K562 treated with DMSO at 1 percent for 4 hours (cell line): ENCODE data around the gene RNF168. TPM values are rescaled to one million over a fixed set of nuclear protein-coding genes. Genes with fewer than 3 reads are reported as not detected.

Source experiments
- total RNA-seq: library from RNA; unstranded; fragments of 300-600 nt; gene quantifications from 2 replicates; pipeline ENCODE4 v1.2.3, GENCODE V29; 2022; ENCODE audit not compliant: insufficient read depth

Gene RNF168, protein sequence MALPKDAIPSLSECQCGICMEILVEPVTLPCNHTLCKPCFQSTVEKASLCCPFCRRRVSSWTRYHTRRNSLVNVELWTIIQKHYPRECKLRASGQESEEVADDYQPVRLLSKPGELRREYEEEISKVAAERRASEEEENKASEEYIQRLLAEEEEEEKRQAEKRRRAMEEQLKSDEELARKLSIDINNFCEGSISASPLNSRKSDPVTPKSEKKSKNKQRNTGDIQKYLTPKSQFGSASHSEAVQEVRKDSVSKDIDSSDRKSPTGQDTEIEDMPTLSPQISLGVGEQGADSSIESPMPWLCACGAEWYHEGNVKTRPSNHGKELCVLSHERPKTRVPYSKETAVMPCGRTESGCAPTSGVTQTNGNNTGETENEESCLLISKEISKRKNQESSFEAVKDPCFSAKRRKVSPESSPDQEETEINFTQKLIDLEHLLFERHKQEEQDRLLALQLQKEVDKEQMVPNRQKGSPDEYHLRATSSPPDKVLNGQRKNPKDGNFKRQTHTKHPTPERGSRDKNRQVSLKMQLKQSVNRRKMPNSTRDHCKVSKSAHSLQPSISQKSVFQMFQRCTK
- 11.7 and 14.9 TPM in 2 replicates for total RNA-seq

DNA sequence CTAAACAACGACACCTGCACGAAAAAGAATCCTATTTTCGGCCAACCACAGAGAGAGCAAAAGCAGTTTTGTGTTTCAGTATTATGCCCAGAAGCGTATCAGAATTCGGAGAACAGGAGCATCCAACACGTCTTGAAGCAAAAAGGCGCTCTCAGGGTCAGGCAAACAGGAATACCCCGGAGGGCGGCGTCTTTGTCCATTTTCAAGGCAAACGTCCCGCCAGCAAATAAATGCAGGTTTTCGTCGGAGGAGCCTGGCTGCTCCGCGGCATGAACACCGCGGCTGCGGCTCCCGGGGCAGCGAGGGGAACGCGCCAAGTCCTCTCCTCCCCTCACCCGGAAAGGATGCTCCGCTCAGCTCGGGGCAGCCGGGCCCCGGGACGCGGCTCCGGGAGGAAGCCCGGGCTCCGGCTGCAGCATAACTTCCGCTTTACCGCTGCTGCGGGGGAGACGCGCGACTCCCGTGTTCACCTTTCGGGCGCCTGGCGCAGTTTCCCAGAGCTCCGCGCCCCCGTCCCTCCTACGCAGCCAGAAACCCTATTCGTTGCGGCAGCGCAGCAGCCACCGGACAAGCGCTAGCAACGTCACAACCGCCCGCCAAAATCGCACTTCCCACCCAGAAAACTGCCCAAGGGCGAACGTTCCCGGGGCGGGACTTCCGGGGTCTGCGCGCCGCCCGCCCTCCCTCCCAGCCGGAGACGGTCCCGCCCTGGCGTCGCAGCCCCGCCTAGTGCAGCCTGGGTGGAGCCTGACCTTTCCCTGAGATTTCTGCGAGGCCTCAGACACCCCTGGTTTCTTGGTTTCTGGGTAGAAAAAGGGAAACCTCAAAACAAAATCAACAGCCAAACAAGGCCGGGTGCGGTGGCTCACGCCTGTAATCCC lies at the start of gene RNF168:
Gene RNF168 (minus strand): TSS at position 573 of the 881 bp plus-strand sequence. CDS start 595 bp downstream, outside the sequence.

DNA sequence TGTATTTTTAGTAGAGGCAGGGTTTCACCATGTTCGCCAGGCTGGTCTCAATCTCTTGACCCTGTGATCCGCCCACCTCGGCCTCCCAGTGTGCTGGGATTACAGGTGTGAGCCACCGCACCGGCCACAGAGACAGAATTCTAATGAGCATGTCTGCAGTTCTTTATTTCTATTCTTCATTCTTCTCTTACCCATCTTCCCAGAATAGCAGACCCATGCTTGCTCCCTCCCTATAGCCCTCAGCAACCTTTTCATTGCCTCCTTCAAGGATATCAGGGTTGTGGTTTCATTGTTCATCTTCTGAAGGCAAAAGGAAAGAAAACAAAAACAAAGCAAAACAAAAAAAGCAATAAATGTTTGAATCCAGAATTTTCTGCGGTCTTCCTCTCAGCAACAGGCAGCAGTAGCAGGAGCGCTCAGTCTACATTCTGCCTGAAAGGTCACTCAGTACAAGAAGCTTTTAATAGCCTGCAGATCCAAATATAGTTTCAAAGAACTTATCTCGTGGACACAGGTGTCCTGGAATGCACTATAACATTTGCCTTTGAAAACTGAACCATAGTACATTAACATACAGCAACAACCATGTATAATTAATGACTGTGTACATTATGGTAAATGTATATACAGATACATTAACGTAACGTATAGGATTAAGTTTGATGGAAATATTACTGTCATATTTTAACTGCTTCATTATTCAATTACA lies 11.5 kb upstream of the RNF168 start, which contains the start of gene SMCO1:
Gene SMCO1 (minus strand): TSS at position 434 of the 709 bp plus-strand sequence. CDS start 137 bp downstream, at position 297.

DNA sequence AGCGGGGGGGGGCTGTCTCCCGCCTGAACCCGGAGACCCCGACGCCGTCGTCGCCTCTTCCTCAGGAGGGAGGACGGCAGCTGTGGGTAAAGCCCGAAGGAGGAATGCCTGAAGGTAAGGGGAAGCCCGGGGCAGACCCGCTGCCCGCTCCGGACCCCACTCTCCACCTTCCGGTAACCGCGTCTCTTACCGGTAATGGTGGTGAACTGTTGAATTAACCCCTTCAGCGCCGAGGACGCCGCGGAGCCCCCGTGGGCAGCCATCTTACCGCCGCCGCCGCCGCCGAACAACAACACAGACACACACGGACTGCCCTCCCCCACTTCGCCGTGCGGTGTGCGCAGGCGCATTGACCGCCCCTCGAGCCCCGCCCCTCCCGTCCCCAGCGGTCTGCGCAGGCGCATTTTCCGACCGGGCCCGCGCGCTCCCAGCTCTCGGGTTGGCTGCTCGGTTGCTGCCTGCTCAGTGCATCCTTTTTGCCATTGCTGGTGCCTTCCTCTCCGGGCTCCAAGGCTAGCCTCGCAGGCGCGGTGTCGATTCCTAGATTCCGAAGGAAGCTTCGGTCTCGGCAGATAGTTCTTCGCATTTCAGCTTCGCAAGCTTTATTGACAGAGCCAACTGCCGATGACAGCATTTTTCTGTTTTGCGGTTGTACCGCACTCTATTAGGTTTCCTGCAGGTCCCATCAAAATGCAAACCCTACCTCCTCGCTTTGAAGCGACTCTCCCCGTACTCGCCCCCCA lies 71.3 kb downstream of the RNF168 start, which contains the start of gene UBXN7:
Gene UBXN7 (minus strand): TSS at position 291 of the 743 bp plus-strand sequence. CDS start 28 bp downstream, at position 263.

Other genes with a start within 250 kb of the RNF168 start
- 32.3 and 38.4 TPM in 2 replicates for gene PCYT1A, start 216.0 kb downstream of the RNF168 start, total RNA-seq
- gene DYNLT2B, start 185.5 kb downstream of the RNF168 start, total RNA-seq, result 6.1 and 17.6 TPM in 2 replicates
- 9.5 and 12.8 TPM in 2 replicates for gene TM4SF19, start 165.4 kb downstream of the RNF168 start, total RNA-seq
- 9.9 and 13.4 TPM in 2 replicates for gene UBXN7, start 71.3 kb downstream of the RNF168 start, total RNA-seq
- not detected in 2 replicates for gene SMCO1, start 11.6 kb upstream of the RNF168 start, total RNA-seq
- 14.4 and 17.7 TPM in 2 replicates for gene WDR53, start 64.8 kb upstream of the RNF168 start, total RNA-seq
- 8.4 and 11.7 TPM in 2 replicates for gene FBXO45, start 64.9 kb upstream of the RNF168 start, total RNA-seq
- 5.8 and 6.9 TPM in 2 replicates for gene NRROS, start 135.9 kb upstream of the RNF168 start, total RNA-seq
- 2.8 and 4.1 TPM in 2 replicates for gene CEP19, start 208.5 kb upstream of the RNF168 start, total RNA-seq
- 14.9 and 20.8 TPM in 2 replicates for gene PIGX, start 208.6 kb upstream of the RNF168 start, total RNA-seq
- 24.4 and 27.4 TPM in 2 replicates for gene PAK2, start 236.1 kb upstream of the RNF168 start, total RNA-seq